BLaER1 (cell line): ENCODE measurements around the gene ANKS1A.

Experiments
- H3K27ac ChIP-seq: shearing (Covaris generic); formaldehyde crosslinking; 2 replicates; pipeline ENCODE4 v1.8.1; 2022
- H3K27me3 ChIP-seq: shearing (Covaris generic); formaldehyde crosslinking; 2 replicates; pipeline ENCODE4 v1.8.1; 2022
- H3K36me3 ChIP-seq: shearing (Covaris generic); formaldehyde crosslinking; 2 replicates; pipeline ENCODE4 v1.8.1; 2022
- H3K4me1 ChIP-seq: shearing (Covaris generic); formaldehyde crosslinking; 2 replicates; pipeline ENCODE4 v1.8.1; 2022
- H3K4me2 ChIP-seq: shearing (Covaris generic); formaldehyde crosslinking; 2 replicates; pipeline ENCODE4 v1.8.1; 2022
- H3K4me3 ChIP-seq: shearing (Covaris generic); formaldehyde crosslinking; 2 replicates; pipeline ENCODE4 v1.8.1; 2022
- H3K9ac ChIP-seq: shearing (Covaris generic); formaldehyde crosslinking; 2 replicates; pipeline ENCODE4 v1.8.1; 2022
- H3K9me3 ChIP-seq: shearing (Covaris generic); formaldehyde crosslinking; 2 replicates; pipeline ENCODE4 v1.8.1; 2022
- H4K20me1 ChIP-seq: shearing (Covaris generic); formaldehyde crosslinking; 2 replicates; pipeline ENCODE4 v1.8.1; 2022
- Cebpa-rat ChIP-seq: shearing (Covaris generic); IDR thresholded peaks from 2 replicates; pipeline ENCODE4 v1.8.1; 2022

The ANKS1A gene

GRCh38 chr6:35035481-35036030, 146.5 kb downstream of the ANKS1A start:
- peak overlapping the region; percentile 55 for H3K4me2 ChIP-seq
- H3K27me3 ChIP-seq = no peaks in the 10 kb centered on the region
- no peak for TF ChIP-seq Cebpa-rat
- no peak overlapping the region for H3K4me3 ChIP-seq
- no peak overlapping the region for H3K9ac ChIP-seq
- no peaks in the 10 kb centered on the region for H4K20me1 ChIP-seq
- peaks cover 15% of the 10 kb centered on the region for H3K36me3 ChIP-seq
- H3K4me1 ChIP-seq = peaks cover 48% of the 10 kb centered on the region
- no peak overlapping the region for H3K27ac ChIP-seq
- no peaks in the 10 kb centered on the region for H3K9me3 ChIP-seq

GRCh38 chr6:35036059-35036827, 147.2 kb downstream of the ANKS1A start:
- peaks cover 16% of the 10 kb centered on the region for H3K36me3 ChIP-seq
- H3K4me2 ChIP-seq = peak overlapping the region; percentile 55
- TF ChIP-seq Cebpa-rat = no peak
- peaks cover 42% of the 10 kb centered on the region for H3K4me1 ChIP-seq
- no peak overlapping the region for H3K27ac ChIP-seq
- H3K4me3 ChIP-seq = no peak overlapping the region
- no peaks in the 10 kb centered on the region for H4K20me1 ChIP-seq
- H3K9me3 ChIP-seq = no peaks in the 10 kb centered on the region
- H3K27me3 ChIP-seq = no peaks in the 10 kb centered on the region
- H3K9ac ChIP-seq = no peak overlapping the region

- H3K4me1 ChIP-seq = peaks cover 42% of the 10 kb centered on the region
- peak overlapping the region; percentile 50; the same call in 1 of the 2 replicates for H3K27ac ChIP-seq
- no peak overlapping the region for H3K4me3 ChIP-seq
- no peaks in the 10 kb centered on the region for H4K20me1 ChIP-seq
- H3K9me3 ChIP-seq = no peaks in the 10 kb centered on the region
- TF ChIP-seq Cebpa-rat = no peak
- peak overlapping the region; percentile 20; the same call in 1 of the 2 replicates for H3K9ac ChIP-seq
- peaks cover 22% of the 10 kb centered on the region for H3K36me3 ChIP-seq
- H3K27me3 ChIP-seq = no peaks in the 10 kb centered on the region
- peak overlapping the region; percentile 55 for H3K4me2 ChIP-seq
These were observed 148.0 kb downstream of the ANKS1A start for GRCh38 chr6:35036828-35037663.

GRCh38 chr6:35037664-35038038, 148.6 kb downstream of the ANKS1A start:
- Histone ChIP-seq H3K4me3 (no peak overlapping the region), H4K20me1 (no peaks in the 10 kb centered on the region), H3K9me3 (no peaks in the 10 kb centered on the region), H3K4me2 (peak overlapping the region; percentile 55), H3K27ac (peak overlapping the region; percentile 50; the same call in 1 of the 2 replicates), H3K9ac (peak overlapping the region; percentile 20; the same call in 1 of the 2 replicates), H3K27me3 (no peaks in the 10 kb centered on the region), H3K4me1 (peaks cover 42% of the 10 kb centered on the region), H3K36me3 (peaks cover 28% of the 10 kb centered on the region)
- TF ChIP-seq Cebpa-rat = no peak

- Histone ChIP-seq H3K9me3 (no peaks in the 10 kb centered on the region), H3K27ac (peak overlapping the region; percentile 50; the same call in 1 of the 2 replicates), H3K4me1 (peaks cover 46% of the 10 kb centered on the region), H3K4me2 (peak overlapping the region; percentile 55), H3K36me3 (peaks cover 30% of the 10 kb centered on the region), H3K27me3 (no peaks in the 10 kb centered on the region), H4K20me1 (no peaks in the 10 kb centered on the region), H3K9ac (no peak overlapping the region), H3K4me3 (no peak overlapping the region)
- no peak for TF ChIP-seq Cebpa-rat
These were observed 149.0 kb downstream of the ANKS1A start for GRCh38 chr6:35038076-35038475.

GRCh38 chr6:35040398-35040797, 151.3 kb downstream of the ANKS1A start:
- H4K20me1 ChIP-seq = no peaks in the 10 kb centered on the region
- H3K4me1 ChIP-seq = peaks cover 59% of the 10 kb centered on the region
- H3K9ac ChIP-seq = no peak overlapping the region
- H3K27me3 ChIP-seq = no peaks in the 10 kb centered on the region
- no peaks in the 10 kb centered on the region for H3K9me3 ChIP-seq
- no peak for TF ChIP-seq Cebpa-rat
- no peak overlapping the region for H3K27ac ChIP-seq
- no peak overlapping the region for H3K4me3 ChIP-seq
- peaks cover 30% of the 10 kb centered on the region for H3K36me3 ChIP-seq
- H3K4me2 ChIP-seq = no peak overlapping the region

- no peak overlapping the region for H3K9ac ChIP-seq
- no peaks in the 10 kb centered on the region for H3K27me3 ChIP-seq
- no peak overlapping the region for H3K4me3 ChIP-seq
- H3K27ac ChIP-seq = no peak overlapping the region
- peaks cover 59% of the 10 kb centered on the region for H3K4me1 ChIP-seq
- H3K4me2 ChIP-seq = no peak overlapping the region
- no peaks in the 10 kb centered on the region for H4K20me1 ChIP-seq
- peaks cover 30% of the 10 kb centered on the region for H3K36me3 ChIP-seq
- H3K9me3 ChIP-seq = no peaks in the 10 kb centered on the region
- TF ChIP-seq Cebpa-rat = no peak
These were observed 152.2 kb downstream of the ANKS1A start for GRCh38 chr6:35041086-35041861.

GRCh38 chr6:35042031-35042815, 153.2 kb downstream of the ANKS1A start:
- Histone ChIP-seq H3K36me3 (peaks cover 30% of the 10 kb centered on the region), H3K4me3 (no peak overlapping the region), H3K4me1 (peaks cover 59% of the 10 kb centered on the region), H3K27me3 (no peaks in the 10 kb centered on the region), H3K27ac (no peak overlapping the region), H3K9me3 (no peaks in the 10 kb centered on the region), H3K9ac (no peak overlapping the region), H4K20me1 (no peaks in the 10 kb centered on the region), H3K4me2 (no peak overlapping the region)
- no peak for TF ChIP-seq Cebpa-rat
